ENCODE results near the gene SEMA6D.

Gene SEMA6D

DNA sequence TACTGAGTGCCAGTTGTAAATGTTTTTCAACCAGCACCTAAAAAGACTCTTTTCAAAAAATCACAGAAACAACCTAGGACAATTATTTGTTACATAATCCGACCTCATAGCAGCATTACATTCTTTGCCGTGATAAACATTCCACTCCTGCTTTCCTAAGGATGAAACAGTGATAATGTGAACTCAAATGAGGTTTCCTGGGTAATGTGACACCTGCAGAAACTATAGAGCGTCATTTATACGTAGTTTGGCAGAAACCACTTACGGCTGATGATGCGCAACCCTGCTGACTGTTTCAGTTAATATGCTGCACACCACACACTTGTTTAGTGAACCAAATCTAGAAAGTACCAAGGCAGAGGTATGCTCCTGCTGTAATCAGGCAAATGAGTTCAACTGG lies 55.8 kb downstream of the SEMA6D start:
- no peak overlapping the region for H2AFZ ChIP-seq (ENCODE audit: low read depth, low read length)
- no peak overlapping the region for H2BK12ac ChIP-seq (ENCODE audit: low read length in 2 of 2)
- no peak overlapping the region for H3K23ac ChIP-seq (ENCODE audit: low read length in 2 of 2)
- no peak for DNase-seq
- H2BK120ac ChIP-seq (ENCODE audit: low read depth, low read length): no peak overlapping the region
- no peak overlapping the region for H3K4ac ChIP-seq (ENCODE audit: low read depth in 1 of 2, low read length in 2 of 2)
- H4K91ac ChIP-seq (ENCODE audit: low read length): no peak overlapping the region
- H2AK5ac ChIP-seq (ENCODE audit: low read length, severe bottlenecking): no peak overlapping the region
- H3K79me1 ChIP-seq (replicated peaks; ENCODE audit: low read length, poor library complexity, severe bottlenecking): no peaks in the 10 kb centered on the region
- no peak overlapping the region for H2BK5ac ChIP-seq (ENCODE audit: low read depth, low read length, poor library complexity, severe bottlenecking)
- H3K18ac ChIP-seq (ENCODE audit: low read depth in 1 of 2, low read length in 2 of 2): no peak overlapping the region
- no peaks in the 10 kb centered on the region for H3K27me3 ChIP-seq (ENCODE audit: control insufficient read depth in 1 of 2, insufficient read depth in 1 of 2, low read length in 2 of 2)
- no peak overlapping the region for H3K9ac ChIP-seq (ENCODE audit: low read length)
- H3K36me3 ChIP-seq (ENCODE audit: control insufficient read depth in 1 of 2, insufficient read depth in 2 of 2, low read depth in 1 of 2, low read length in 2 of 2): no peaks in the 10 kb centered on the region
- H3K4me1 ChIP-seq (ENCODE audit: control insufficient read depth, insufficient read depth, low read depth, low read length): no peaks in the 10 kb centered on the region
- H2BK15ac ChIP-seq (ENCODE audit: low read depth, poor library complexity, severe bottlenecking): no peak overlapping the region
- H3K4me2 ChIP-seq (ENCODE audit: low read length, poor library complexity, severe bottlenecking): no peak overlapping the region
- H4K8ac ChIP-seq (ENCODE audit: low read length): no peak overlapping the region
- H3K27ac ChIP-seq (ENCODE audit: low read length, poor library complexity, severe bottlenecking): no peak overlapping the region
- no peaks in the 10 kb centered on the region for H3K9me3 ChIP-seq (ENCODE audit: control insufficient read depth, low read length)
- no peak overlapping the region for H3K4me3 ChIP-seq (ENCODE audit: insufficient read depth in 1 of 2, low read depth in 1 of 2, low read length in 2 of 2)
- 97% methylated on average over 5 of the region's 6 CpGs for WGBS
- H3K14ac ChIP-seq (ENCODE audit: low read length in 2 of 2): no peak overlapping the region

DNA sequence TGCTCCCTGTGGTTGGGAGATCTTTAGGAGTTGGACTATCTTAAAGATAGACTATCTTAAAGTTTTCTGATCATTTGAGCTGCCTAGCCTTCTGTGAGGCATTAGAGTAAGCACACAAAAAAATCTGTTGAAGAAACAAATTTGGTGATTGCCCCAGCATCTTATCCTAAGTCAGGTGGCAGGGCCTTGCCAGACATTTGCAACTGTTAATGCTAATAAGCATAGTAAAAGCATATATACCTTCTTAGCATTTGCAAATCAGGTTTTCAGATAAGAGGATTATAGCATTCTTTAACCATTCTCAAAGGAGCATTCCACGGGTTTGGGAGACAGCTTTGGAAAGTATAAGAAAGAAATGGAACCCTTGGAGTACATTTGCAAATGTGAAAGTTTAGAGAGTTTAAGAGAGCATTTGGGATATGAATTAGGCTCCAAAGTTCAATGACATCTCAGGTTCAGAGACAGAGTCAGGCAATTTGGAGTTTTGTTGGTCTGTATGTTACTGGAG lies 61.0 kb downstream of the SEMA6D start:
- no peak overlapping the region for H2BK12ac ChIP-seq (ENCODE audit: low read length in 2 of 2)

DNA sequence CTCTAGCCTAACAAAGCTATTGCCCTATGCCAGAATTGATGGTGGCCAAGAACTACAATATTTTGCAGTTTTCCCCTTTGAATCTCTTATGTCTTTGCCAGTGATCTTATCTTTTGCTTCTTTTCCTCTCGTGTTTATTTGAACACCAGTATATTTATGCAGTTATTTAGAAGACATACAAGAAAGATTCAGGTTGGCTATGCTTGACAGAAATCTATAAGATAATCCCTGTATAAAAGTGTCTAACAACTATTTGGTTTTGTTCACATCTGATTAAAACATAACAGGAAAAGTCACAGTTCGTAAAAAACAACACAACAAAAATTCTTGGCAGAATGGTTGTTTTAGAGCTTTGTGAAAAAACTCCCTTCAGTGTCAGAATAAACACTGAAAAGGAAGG lies 63.7 kb downstream of the SEMA6D start:
- no peak overlapping the region for H2BK120ac ChIP-seq (ENCODE audit: low read depth, low read length)
- no CpG with 5 or more reads among the region's 2 CpGs for WGBS

More for the DNA sequence above, 61.0 kb downstream of the SEMA6D start:
- Histone ChIP-seq H2BK120ac (ENCODE audit: low read depth, low read length) (no peak overlapping the region), H3K27me3 (ENCODE audit: control insufficient read depth in 1 of 2, insufficient read depth in 1 of 2, low read length in 2 of 2) (no peaks in the 10 kb centered on the region), H3K4me3 (ENCODE audit: insufficient read depth in 1 of 2, low read depth in 1 of 2, low read length in 2 of 2) (no peak overlapping the region), H3K79me1 (replicated peaks; ENCODE audit: low read length, poor library complexity, severe bottlenecking) (no peaks in the 10 kb centered on the region), H3K36me3 (ENCODE audit: control insufficient read depth in 1 of 2, insufficient read depth in 2 of 2, low read depth in 1 of 2, low read length in 2 of 2) (no peaks in the 10 kb centered on the region), H2BK15ac (ENCODE audit: low read depth, poor library complexity, severe bottlenecking) (no peak overlapping the region), H2AK5ac (ENCODE audit: low read length, severe bottlenecking) (no peak overlapping the region), H3K4me2 (ENCODE audit: low read length, poor library complexity, severe bottlenecking) (no peak overlapping the region), H4K91ac (ENCODE audit: low read length) (no peak overlapping the region), H3K14ac (ENCODE audit: low read length in 2 of 2) (no peak overlapping the region), H3K9ac (ENCODE audit: low read length) (no peak overlapping the region), H3K18ac (ENCODE audit: low read depth in 1 of 2, low read length in 2 of 2) (no peak overlapping the region), H3K4me1 (ENCODE audit: control insufficient read depth, insufficient read depth, low read depth, low read length) (no peaks in the 10 kb centered on the region), H3K27ac (ENCODE audit: low read length, poor library complexity, severe bottlenecking) (no peak overlapping the region), H2BK5ac (ENCODE audit: low read depth, low read length, poor library complexity, severe bottlenecking) (no peak overlapping the region), H2AFZ (ENCODE audit: low read depth, low read length) (no peak overlapping the region), H3K23ac (ENCODE audit: low read length in 2 of 2) (no peak overlapping the region), H3K9me3 (ENCODE audit: control insufficient read depth, low read length) (peaks cover 3% of the 10 kb centered on the region), H4K8ac (ENCODE audit: low read length) (no peak overlapping the region), H3K4ac (ENCODE audit: low read depth in 1 of 2, low read length in 2 of 2) (no peak overlapping the region)
- DNase-seq: no peak
- WGBS: 30% methylated on average over 1 of the region's 1 CpG

DNA sequence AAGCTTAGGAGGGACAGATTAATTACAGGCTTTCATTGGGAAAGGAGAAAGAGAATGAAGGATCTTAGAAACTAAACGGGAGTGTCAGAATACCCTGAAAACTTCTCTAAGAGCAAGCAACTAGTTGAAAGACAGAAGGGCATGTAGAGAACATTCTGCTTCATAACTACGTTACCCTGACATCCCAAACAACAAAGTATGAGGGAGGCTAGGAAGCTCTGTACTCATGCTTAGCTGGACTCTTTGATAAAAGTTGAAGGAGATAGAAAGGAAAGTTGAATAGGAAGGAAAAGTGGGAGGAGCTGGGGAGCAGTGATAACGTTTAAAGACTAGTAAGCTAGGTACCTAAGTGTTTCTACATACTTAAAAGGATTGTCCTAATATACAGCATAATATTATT lies 64.2 kb downstream of the SEMA6D start:
- Histone ChIP-seq H3K27me3 (ENCODE audit: control insufficient read depth in 1 of 2, insufficient read depth in 1 of 2, low read length in 2 of 2) (peaks cover 0 to 3% of the 10 kb centered on the region in 2 experiments), H2BK15ac (ENCODE audit: low read depth, poor library complexity, severe bottlenecking) (no peak overlapping the region), H2BK120ac (ENCODE audit: low read depth, low read length) (no peak overlapping the region), H4K91ac (ENCODE audit: low read length) (no peak overlapping the region), H3K14ac (ENCODE audit: low read length in 2 of 2) (no peak overlapping the region), H3K4me2 (ENCODE audit: low read length, poor library complexity, severe bottlenecking) (no peak overlapping the region), H2AFZ (ENCODE audit: low read depth, low read length) (no peak overlapping the region), H2AK5ac (ENCODE audit: low read length, severe bottlenecking) (no peak overlapping the region), H3K4ac (ENCODE audit: low read depth in 1 of 2, low read length in 2 of 2) (no peak overlapping the region), H3K9me3 (ENCODE audit: control insufficient read depth, low read length) (peaks cover 6% of the 10 kb centered on the region), H3K23ac (ENCODE audit: low read length in 2 of 2) (no peak overlapping the region), H4K8ac (ENCODE audit: low read length) (no peak overlapping the region), H3K36me3 (ENCODE audit: control insufficient read depth in 1 of 2, insufficient read depth in 2 of 2, low read depth in 1 of 2, low read length in 2 of 2) (no peaks in the 10 kb centered on the region), H3K79me1 (replicated peaks; ENCODE audit: low read length, poor library complexity, severe bottlenecking) (no peaks in the 10 kb centered on the region), H3K4me3 (ENCODE audit: insufficient read depth in 1 of 2, low read depth in 1 of 2, low read length in 2 of 2) (no peak overlapping the region), H3K18ac (ENCODE audit: low read depth in 1 of 2, low read length in 2 of 2) (no peak overlapping the region), H2BK5ac (ENCODE audit: low read depth, low read length, poor library complexity, severe bottlenecking) (no peak overlapping the region), H3K27ac (ENCODE audit: low read length, poor library complexity, severe bottlenecking) (no peak overlapping the region), H3K4me1 (ENCODE audit: control insufficient read depth, insufficient read depth, low read depth, low read length) (no peaks in the 10 kb centered on the region), H3K9ac (ENCODE audit: low read length) (no peak overlapping the region), H2BK12ac (ENCODE audit: low read length in 2 of 2) (no peak overlapping the region)
- WGBS: no CpG with 5 or more reads among the region's 3 CpGs
- DNase-seq: no peak

More for the DNA sequence above, 63.7 kb downstream of the SEMA6D start:
- Histone ChIP-seq H3K4me3 (ENCODE audit: insufficient read depth in 1 of 2, low read depth in 1 of 2, low read length in 2 of 2) (no peak overlapping the region), H3K23ac (ENCODE audit: low read length in 2 of 2) (no peak overlapping the region), H3K4ac (ENCODE audit: low read depth in 1 of 2, low read length in 2 of 2) (no peak overlapping the region), H3K4me1 (ENCODE audit: control insufficient read depth, insufficient read depth, low read depth, low read length) (no peaks in the 10 kb centered on the region), H2AK5ac (ENCODE audit: low read length, severe bottlenecking) (no peak overlapping the region), H3K14ac (ENCODE audit: low read length in 2 of 2) (no peak overlapping the region), H3K36me3 (ENCODE audit: control insufficient read depth in 1 of 2, insufficient read depth in 2 of 2, low read depth in 1 of 2, low read length in 2 of 2) (no peaks in the 10 kb centered on the region), H2AFZ (ENCODE audit: low read depth, low read length) (no peak overlapping the region), H4K8ac (ENCODE audit: low read length) (no peak overlapping the region), H2BK15ac (ENCODE audit: low read depth, poor library complexity, severe bottlenecking) (no peak overlapping the region), H4K91ac (ENCODE audit: low read length) (no peak overlapping the region), H3K4me2 (ENCODE audit: low read length, poor library complexity, severe bottlenecking) (no peak overlapping the region), H3K27ac (ENCODE audit: low read length, poor library complexity, severe bottlenecking) (no peak overlapping the region), H3K18ac (ENCODE audit: low read depth in 1 of 2, low read length in 2 of 2) (peak overlapping the region in 1 of 2 experiments; percentile 24), H2BK12ac (ENCODE audit: low read length in 2 of 2) (no peak overlapping the region), H3K79me1 (replicated peaks; ENCODE audit: low read length, poor library complexity, severe bottlenecking) (no peaks in the 10 kb centered on the region), H3K9ac (ENCODE audit: low read length) (no peak overlapping the region), H2BK5ac (ENCODE audit: low read depth, low read length, poor library complexity, severe bottlenecking) (no peak overlapping the region), H3K9me3 (ENCODE audit: control insufficient read depth, low read length) (peaks cover 6% of the 10 kb centered on the region), H3K27me3 (ENCODE audit: control insufficient read depth in 1 of 2, insufficient read depth in 1 of 2, low read length in 2 of 2) (peaks cover 0 to under 1% of the 10 kb centered on the region in 2 experiments)
- DNase-seq: no peak

Data from mesenchymal stem cell (in vitro differentiated cells and primary cell).